HG03045 (cell line): ENCODE data around the gene PI4K2B.
"Not testable (repeated sequence)": the region's sequence is repeated elsewhere in the genome, so short reads cannot be mapped to it uniquely, and the experiment has no call there.

ENCODE experiments used
- ATAC-seq: cut with Tn5 transposase; IDR thresholded peaks from one replicate; pipeline ENCODE4 v1.9.1; 2021; ENCODE audit warnings: mild to moderate bottlenecking, moderate library complexity; ENCODE audit not compliant: unreplicated experiment

Gene PI4K2B

GRCh38 chr4:25240754-25241210, 6.9 kb downstream of the PI4K2B start:
- not testable (repeated sequence) for ATAC-seq

GRCh38 chr4:25242195-25242594, 8.4 kb downstream of the PI4K2B start:
- ATAC-seq: not testable (repeated sequence)

GRCh38 chr4:25245181-25245580, 11.3 kb downstream of the PI4K2B start:
- no peak for ATAC-seq

- ATAC-seq: no peak
Observed at GRCh38 chr4:25246680-25247611, 13.1 kb downstream of the PI4K2B start.

GRCh38 chr4:25248875-25249274, 15.0 kb downstream of the PI4K2B start:
- ATAC-seq: not testable (repeated sequence)

GRCh38 chr4:25249494-25249893, 15.7 kb downstream of the PI4K2B start:
- not testable (repeated sequence) for ATAC-seq

- no peak for ATAC-seq
Observed at GRCh38 chr4:25252230-25253070, 18.6 kb downstream of the PI4K2B start.

GRCh38 chr4:25253071-25253445, 19.2 kb downstream of the PI4K2B start:
- ATAC-seq: no peak

GRCh38 chr4:25253786-25254185, 20.0 kb downstream of the PI4K2B start:
- not testable (repeated sequence) for ATAC-seq

GRCh38 chr4:25258980-25259578, 25.2 kb downstream of the PI4K2B start:
- ATAC-seq: no peak

- no peak for ATAC-seq
Observed at GRCh38 chr4:25271866-25272265, 38.0 kb downstream of the PI4K2B start.

GRCh38 chr4:25280210-25280609, 46.4 kb downstream of the PI4K2B start:
- no peak for ATAC-seq

GRCh38 chr4:25283948-25284347, 50.1 kb downstream of the PI4K2B start:
- no peak for ATAC-seq

- no peak for ATAC-seq
Observed at GRCh38 chr4:25284466-25284865, 50.6 kb downstream of the PI4K2B start.

- no peak for ATAC-seq
Observed at GRCh38 chr4:25290490-25291067, 56.7 kb downstream of the PI4K2B start.

GRCh38 chr4:25291158-25291733, 57.4 kb downstream of the PI4K2B start:
- no peak for ATAC-seq

GRCh38 chr4:25297528-25298242, 63.9 kb downstream of the PI4K2B start:
- no peak for ATAC-seq

GRCh38 chr4:25299476-25300203, 65.8 kb downstream of the PI4K2B start:
- no peak for ATAC-seq

- ATAC-seq: no peak
Observed at GRCh38 chr4:25301471-25301870, 67.6 kb downstream of the PI4K2B start.
